Stimulated activated CD4-positive, alpha-beta T cell treated with anti-CD3 and anti-CD28 coated beads, TNF-alpha, amount 100 ng/mL, for 48 hours (primary cell): ENCODE data around the gene BCAP31.

ENCODE experiments used
- DNase-seq, 3 donors: peaks; one replicate each; pipeline ENCODE4 v3.0.0-alpha.2; 2020; ENCODE audit warnings: low read depth in 3 of 3

Gene BCAP31

GRCh38 chrX:153650959-153651358 is 73.2 kb downstream of the BCAP31 start:
- no peak for DNase-seq
